ENCODE data around the gene EML6.
"Not testable (repeated sequence)": the region's sequence is repeated elsewhere in the genome, so short reads cannot be mapped to it uniquely, and the experiment has no call there.

Gene EML6

DNA sequence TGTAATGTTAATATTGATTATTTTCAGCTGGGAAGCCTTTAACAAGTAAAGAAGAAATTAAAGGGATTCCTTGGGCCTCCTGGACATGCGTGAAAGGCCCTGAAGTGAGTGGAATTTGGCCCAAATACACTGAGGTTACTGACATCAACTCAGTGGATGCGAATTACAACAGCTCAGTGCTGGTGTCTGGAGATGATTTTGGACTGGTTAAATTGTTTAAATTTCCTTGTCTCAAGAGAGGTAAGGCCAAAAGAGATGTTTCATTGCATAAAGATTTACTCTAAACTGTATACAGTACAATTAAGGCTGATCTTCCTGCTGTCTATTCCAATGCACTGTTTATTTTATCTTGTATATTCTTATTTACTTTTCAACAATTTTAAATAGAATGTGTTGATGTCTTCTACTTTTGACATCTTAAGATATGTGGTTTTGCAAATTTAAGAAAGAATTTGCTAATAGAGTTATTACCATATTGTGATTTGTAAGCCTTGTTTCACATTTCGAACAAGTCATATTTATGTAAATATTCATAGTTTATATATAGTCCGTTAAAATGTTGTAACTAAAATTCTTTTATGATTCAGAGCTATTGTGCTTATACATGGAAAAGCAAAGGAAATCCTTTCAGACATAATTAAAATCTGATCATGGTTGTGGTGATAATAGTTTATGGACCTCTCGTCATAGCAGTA lies 130.3 kb downstream of the EML6 start:
- DNase-seq, result no peak

DNA sequence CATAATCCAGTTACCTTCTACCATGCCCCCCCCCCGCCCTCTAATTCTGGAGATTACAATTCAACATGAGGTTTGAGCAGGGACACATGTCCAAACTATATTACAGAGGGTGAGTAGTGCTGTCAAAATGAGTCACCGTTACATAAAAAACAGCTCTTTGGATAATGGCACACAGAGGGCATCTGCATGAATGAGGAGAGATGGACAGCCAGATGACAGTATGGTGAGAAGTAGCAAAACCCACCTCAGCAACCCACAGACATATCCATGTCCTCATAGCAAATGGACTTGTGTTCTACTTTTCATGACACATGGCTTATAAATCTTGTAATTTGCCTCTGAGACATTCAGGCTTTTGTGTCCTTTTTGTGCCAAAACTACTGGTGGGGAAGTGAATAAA lies 132.0 kb downstream of the EML6 start:
- no peak for DNase-seq

DNA sequence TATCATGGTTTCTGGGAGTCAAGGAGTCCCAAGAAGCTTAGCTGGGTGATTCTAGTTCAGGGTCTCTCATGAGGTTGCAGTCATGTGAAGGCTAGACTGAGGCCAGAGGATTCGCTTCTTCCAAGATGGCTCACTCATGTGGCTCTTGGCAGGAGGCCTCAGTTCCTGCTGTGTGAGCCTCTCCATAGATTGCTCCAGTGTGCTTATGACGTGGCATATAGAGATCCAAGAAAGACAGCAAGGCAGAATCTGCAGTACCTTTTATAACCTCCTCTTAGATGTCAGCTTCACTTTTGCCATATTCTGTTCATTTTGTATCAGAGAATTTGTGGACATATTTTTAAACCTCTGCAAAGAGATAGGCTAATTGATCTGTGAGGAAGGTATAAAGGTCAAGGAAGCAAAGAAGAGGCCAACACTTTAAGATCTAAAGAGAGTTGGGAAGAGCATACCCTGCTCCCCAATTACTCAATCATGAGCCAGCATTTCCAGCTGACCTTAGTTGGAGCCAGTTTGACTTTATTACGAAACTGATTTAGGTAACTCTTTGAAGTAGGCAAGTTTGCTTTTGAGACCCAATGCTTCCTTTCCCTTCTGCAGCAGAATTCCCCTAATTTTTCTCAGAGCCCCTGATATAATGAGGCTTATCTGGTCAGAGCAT lies 134.7 kb downstream of the EML6 start:
- DNase-seq, result peak; percentile 53

DNA sequence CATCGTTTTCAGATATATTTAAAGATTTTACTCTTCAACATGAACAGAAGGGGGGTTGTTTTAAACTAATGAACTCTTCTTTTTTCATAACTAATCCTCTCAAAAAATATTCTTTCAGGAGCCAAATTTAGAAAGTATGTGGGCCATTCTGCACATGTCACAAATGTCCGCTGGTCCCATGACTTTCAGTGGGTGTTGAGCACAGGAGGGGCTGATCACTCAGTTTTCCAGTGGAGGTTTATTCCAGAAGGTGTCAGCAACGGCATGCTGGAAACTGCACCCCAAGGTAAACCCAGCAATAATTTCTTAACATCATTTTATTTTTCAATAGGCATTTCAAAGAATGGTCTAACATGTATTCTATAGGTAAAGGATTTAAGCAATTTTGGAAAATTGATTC lies 136.0 kb downstream of the EML6 start:
- no peak for DNase-seq

DNA sequence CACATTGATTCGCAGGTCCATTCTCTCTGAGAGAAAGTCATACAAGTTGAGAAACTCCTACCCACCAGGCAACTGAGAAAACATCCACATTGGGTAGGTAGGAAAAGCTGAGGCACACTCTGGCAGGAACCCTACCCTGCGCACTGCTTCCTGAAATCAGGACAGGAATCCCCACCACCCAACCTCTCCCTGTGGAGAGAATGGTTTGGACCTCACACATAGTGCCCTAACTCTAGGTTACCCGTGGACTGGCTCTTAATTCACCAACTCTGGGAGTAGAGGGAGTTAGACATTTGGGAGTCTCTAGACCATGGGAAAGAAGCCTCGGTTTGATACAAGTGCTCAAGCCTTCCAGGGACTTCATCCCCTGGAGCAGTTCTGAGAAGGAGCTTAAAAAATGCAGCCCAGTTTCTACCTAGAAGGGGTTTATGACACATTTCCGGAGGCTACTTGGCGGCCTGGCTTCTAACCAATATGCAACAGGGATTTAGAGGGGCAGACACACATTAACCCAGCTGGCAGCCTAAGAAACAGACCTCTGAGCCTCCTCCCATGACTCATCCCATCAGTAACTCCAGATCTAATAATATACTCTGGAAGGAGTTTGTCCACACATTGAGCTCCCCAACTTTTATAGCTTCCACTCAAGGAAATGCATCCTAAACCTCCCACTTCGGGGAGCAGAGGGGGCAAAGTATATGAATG lies 136.7 kb downstream of the EML6 start:
- peak; percentile 78 for DNase-seq

DNA sequence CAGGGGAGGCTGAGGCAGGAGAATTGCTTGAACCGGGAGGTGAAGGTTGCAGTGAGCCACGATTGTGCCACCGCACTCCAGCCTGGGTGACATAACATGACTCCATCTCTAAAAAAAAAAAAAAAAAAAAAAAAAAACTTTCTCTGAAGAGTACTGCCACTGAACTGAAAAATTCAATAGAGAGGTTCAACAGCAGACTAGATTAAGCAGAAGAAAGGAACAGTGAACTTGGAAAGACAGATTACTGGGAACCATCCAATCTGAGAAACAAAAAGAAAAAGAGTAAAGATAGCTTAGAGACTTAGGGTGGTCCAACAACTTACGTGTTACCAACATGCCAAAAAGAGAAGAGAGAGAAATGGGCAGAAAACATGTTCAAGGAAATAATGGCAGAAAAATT lies 138.8 kb downstream of the EML6 start:
- DNase-seq, result no peak

DNA sequence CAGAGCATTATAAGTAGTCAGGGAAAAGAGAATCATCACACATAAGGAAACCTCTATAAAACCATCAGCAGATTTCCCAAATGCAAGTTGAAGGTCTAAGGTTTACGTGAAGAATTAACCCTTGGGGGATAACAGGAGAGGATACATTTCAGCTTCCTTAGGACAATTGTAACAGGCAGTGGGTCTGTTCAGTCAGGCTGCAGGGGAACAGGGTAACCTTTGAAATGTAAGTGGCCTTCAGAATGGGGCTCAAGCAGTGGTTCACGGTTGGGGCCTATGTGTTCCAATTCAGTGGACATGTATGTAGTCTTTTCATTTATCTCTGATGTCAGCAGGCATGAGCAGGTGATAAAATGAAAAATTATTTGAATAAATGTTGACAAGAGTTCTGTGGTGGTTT lies 139.3 kb downstream of the EML6 start:
- no peak for DNase-seq

DNA sequence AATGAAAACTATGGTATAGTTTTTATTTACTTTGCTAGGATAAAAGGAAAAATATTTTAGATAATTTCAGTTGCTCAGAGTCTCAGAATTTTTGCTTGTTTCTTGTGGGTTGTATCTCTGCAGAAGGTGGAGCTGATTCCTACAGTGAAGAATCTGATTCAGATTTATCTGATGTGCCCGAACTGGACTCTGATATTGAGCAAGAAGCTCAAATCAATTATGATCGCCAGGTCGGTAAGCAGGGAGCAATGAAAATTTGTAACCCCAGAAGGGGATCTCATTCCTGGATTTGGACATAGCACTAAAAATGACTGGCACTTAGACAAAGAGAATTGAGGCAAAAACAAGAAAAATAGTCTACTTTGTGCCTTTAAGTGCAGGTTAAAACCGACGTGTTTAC lies 140.2 kb downstream of the EML6 start:
- DNase-seq, result no peak

DNA sequence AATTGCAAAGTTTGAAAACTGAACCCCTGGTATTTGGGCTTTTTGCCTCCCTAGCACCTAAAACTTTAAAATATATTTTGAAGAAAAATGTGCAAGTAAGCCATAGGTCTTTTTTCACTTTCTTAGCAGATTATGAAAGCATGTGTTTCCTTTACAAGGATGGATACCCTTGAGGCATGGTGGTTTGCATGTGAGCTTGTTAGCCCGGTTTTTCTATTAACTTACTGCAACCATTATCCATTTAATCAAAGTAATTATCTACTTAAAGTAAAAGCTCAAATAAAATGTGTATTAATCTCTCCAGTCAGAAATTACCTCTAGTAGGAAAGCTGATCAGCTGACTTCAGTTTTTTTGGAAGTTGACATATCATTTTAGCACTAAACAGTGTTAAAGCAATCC lies 140.6 kb downstream of the EML6 start:
- no peak for DNase-seq

DNA sequence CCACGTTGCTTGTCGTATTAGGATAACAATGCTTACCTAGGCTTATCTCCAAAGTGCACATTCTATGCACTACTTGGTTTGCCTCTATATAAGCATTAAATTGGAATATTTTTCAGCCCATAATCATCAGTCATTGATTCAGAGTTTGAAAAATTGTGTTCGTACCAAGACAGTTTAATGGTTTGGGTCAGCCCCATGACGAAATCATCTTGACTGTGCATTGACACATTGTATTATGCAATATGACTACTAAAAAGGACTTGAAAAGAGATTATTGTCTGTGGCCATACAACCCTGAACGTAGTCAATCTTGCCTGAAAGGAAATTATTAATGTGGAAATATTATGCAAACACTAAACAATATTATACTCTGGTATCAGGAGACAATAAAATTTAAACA lies 141.3 kb downstream of the EML6 start:
- no peak for DNase-seq

DNA sequence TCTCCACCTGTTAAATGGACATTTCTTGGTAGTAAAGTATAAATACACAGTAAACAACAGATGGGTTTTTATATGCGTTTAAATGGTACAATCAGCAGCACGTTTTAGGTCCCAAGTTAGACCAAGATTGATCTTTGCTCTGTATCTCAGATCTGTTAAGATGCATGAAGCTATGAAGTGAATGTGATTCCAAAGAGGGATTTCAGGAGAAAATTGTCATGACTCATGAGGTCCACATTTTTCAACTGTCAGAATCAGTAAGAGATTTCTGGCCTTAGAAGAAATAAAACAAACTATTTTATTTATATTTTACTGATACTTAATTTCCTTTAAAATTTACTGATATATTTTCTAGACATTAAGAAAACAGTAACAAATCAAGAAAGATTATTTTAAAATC lies 142.7 kb downstream of the EML6 start:
- DNase-seq, result peak; percentile 18

DNA sequence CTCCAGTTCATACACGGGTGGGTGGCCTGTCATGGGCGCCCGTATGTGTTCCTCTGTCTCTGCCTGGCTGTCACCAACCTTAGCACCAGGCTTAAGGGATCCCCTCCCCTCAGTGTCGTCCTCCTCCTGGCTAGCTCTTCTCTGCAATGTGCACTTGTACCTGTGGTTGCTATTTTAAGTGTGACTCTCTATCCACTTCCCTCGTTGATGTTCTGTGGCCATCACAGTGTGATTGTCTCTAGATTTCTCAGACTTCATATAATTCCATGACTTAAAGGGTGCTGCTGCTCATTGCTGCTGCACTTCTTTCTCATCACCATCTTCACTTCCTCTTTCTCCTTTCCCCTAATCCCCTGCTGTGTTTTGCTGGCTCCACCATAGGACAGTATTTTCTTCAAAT lies 143.4 kb downstream of the EML6 start:
- no peak for DNase-seq

DNA sequence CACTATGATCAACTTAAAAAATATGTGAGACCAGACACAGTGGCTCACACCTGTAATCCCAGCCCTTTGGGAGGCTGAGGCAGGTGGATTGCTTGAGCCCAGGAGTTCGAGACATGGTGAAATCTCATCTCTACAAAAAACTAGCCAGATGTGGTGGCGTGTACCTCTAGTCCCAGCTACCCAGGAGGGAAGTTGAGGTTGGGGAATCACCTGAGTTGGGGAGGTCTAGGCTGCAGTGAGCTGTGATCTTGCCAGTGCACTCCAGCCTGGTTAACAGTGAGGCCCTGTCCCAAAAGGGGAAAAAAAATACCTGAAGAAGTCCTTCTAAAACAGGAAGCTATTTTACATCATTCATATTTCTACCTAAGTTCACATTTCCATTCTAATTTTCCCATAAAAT lies 144.0 kb downstream of the EML6 start:
- no peak for DNase-seq

DNA sequence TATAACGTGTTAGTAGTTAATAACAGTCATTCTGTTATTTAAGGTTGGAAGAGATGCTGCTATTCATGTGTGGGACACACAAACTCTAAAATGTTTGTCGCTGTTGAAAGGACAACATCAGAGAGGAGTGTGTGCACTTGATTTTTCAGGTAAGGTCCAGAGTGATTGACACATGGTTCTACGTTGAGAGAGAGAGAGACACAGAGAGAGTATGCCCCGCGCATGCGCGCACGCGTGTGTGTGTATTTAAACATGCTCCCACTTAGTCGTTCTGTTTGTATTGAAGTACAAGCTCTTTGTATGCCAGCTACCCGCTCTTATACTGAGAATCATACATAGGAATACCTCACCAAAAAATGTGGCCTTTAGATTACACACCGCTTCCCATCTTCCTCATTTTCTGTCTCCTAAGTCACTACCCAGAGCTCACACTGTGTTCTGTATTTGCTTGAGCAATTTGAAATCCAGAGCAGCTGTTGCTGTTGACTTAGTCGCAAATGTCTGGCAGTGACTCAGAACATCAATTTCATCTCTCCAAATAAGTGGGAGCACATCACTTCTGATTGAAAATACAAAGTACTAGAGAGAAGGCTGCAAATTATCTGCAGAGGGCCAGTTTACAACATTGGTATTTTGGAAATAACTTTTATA lies 148.1 kb downstream of the EML6 start:
- peak; percentile 58 for DNase-seq

DNA sequence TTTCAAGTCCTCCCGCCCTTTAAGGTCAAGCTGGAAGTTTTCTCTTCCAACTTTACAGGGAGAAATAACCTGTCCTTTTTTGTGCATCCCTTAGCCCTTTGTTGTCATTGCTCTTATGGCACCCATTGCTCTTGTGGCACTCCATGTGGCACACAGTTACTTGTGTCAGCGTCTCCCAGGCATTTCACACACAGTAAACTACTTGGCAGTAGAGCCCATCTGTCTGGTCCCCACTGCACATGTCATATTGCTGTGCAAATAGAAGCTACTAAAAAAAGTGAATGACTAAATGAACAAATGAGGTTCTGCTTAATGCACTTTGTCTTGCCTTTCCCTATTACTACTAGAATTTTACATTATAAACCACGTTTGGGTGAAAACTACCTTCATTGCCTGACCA lies 149.3 kb downstream of the EML6 start:
- no peak for DNase-seq

DNA sequence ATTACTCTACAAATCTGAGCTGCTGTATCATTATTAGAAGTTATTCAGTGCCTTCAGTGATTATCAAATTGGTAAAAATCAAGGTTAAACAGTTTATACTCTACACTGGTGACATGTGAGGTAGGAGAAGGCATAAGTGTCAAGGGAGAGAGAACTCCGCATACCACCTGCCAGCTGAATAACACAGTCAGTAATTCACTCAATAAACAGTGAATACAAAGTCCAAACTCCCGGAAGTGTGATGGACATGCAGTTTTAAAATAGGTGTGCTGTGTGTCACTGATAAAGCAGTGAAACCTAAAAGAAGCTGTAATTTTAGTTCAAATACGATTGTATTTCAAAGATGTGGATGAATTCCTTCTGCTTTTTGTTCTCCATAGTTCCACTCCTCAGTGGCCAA lies 149.8 kb downstream of the EML6 start:
- DNase-seq, result not testable (repeated sequence)

DNA sequence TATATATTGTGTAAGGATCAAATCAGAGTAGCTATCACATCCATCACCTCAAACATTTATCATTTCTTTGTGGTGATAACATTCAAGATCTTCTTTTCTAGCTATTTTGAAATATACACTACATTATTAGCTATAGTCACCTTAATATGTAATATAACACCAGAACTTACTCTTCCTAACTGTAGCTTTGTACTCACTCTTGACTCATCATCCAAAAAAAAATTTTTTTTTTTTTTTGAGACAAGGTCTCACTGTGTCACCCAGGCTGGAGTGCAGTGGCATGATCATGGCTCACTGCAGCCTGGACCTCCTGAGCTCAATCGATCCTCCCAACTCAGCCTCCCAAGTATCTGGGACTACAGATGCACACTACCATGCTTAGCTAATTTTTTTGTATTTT lies 153.3 kb downstream of the EML6 start:
- DNase-seq, result no peak

DNA sequence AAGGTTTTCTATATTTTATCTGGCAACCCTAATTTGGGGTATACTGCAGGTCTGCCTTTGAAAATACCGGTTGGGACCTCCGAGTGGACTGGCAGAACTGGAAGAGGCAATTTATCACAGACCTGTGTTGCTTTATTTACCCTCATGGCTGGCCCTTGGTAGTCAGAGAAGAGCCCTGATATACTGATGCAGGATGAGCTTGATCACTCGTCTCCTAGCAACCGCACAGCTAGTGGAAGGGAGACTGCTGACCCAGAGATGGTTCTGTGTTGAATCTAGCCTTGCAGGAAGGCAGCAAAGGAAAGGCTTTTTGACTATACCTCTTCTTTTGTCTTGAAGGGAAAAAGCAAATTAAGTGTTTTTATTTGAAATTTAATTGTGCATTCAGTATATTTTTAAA lies 154.7 kb downstream of the EML6 start:
- DNase-seq, result no peak

DNA sequence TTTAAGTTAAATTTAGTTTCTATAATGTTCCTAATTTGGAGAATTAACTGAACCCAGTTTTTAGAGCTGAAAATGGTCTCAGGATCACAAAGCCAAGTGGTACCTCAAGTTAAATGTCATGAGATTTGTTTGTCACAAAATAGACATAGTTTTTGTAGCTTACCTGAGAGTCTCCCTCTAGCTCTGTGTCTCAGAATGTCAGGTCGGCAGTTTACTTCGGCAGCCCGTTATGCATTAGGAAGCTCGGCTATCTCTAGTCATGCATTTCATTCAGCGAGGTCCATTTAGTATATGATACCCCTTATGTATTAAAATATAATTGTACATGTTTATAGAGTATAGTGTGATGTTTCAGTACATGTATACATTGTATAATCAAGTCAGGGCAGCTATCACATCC lies 155.6 kb downstream of the EML6 start:
- no peak for DNase-seq

DNA sequence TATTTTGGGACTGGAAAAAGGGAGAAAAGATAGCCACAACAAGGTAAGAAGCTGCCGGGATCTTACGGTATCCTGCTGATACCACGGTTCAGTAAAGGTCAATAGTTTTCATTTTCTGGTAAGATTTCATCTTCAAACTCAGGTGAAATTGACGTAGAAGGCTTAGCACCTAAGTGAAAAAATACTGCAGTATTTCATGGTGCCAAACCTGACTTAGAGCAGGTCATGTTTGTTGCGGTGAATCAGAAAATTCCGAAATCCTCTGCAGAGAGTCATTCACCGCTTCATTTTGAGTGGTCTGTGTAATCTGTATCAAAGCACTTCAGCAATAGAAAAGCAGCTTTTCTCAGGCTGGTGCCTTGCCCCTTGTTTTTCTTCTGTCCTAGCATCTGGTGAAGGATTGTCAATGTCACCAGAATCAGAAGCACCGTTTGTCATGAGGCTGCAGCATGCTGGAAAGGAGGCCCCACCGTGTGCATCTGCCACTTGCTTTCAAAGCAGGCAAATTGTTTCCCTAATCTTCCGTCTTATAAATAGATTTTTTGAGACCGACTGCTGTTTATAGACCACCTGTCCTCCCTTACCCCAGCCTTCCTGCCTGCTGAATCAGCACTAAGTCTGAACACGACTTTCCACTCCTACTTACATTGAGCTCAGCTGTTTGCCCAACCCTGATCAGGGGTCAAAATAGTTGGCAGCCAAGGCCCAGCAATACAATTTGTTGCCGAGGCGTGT lies 156.3 kb downstream of the EML6 start:
- no peak for DNase-seq

DNA sequence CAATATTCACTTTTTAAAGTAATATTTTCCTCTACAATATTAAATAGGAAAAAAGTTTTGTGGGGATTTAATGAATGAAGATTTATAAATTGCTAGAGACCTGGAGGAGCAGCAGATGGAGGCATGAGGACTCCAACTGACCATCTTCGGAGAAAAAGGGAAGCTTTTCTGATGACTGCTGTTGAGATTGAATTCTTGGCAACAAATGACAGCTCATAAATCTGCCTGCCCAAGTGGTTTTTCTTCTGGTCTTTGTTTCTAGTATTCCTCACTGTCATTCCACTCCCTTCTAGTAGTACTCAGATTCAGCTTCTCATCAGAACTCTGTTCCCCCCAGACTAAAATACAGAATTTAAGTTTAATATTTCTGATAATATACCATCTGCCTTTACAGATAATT lies 157.0 kb downstream of the EML6 start:
- no peak for DNase-seq

DNA sequence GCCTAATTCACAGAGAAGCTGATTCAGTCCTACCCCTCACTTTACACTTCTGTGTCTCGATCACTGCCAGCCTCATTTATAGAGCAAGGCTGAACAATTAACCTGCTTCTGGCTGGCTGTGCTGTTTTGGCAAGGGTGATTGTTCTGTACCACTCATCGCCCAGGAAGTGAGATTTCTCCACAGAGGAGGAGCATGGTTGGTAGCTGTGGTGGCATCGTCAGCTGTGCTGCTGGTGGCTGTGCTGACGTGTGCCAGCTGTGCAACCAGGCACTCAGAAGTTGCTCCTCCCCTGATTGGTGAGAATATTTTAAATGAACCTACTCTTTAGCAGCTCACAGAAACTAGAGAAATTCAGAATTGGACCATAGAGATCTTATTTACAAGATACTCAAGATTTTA lies 158.3 kb downstream of the EML6 start:
- no peak for DNase-seq

DNA sequence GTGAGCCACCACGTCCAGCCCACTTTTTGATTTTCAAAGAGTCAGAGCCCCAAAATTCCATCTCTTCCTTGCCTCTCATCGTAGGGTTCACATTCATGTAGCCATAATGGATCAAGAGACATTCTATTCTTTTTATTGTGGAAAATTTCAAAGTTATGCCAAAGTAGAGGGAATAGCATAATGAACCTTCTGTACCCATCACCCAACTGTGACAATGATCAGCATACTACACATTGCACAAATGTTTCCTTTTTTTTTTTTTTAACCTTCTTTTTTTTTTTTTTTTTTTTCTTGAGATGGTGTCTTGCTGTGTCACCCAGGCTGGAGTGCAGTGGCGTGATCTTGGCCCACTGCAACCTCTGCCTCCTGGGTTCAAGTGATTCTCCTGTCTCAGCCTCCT lies 162.4 kb downstream of the EML6 start:
- DNase-seq, result no peak
